Measurements from ENCODE around the gene TFCP2. TPM values are rescaled to one million over a fixed set of nuclear protein-coding genes. Genes with fewer than 3 reads are reported as not detected.

Gene TFCP2
- total RNA-seq, 6 experiments from 2014 or later, result 6.3 to 9.4 (median 7.3) TPM

DNA sequence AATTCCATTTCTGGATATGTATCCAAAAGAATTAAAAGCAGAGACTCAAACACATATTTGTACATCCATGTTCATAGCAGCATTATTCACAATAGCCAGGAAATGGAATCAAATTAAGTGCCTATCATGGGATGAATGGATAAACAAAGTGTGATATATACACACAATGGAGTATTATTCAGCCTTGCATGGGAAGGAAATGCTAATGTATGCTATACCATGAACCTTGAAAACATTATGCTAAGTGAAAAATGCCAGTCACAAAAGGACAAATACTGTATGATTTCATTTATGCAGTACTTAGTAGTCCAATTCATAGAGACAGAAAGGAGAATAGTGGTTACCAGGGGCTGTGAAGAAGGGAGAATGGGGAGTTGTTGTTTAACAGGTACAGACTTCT, 57.4 kb downstream of the TFCP2 start:
- no peak overlapping the region for H3K4me3 ChIP-seq
- peaks cover 0 to 13% (median 4%) of the 10 kb centered on the region in 4 donors for H3K36me3 ChIP-seq
- H3K27me3 ChIP-seq, result no peaks in the 10 kb centered on the region
- DNase-seq (no peak), ATAC-seq (no peak)
- intact Hi-C loops (cut with DNase I), result no loop called here
- TF ChIP-seq CTCF (IDR thresholded peaks at IDR 0.05), result no peak
- TF ChIP-seq POLR2A (IDR thresholded peaks at IDR 0.05), result no peak
- no peaks in the 10 kb centered on the region for H3K4me1 ChIP-seq
- no peak overlapping the region for H3K27ac ChIP-seq
- H3K9me3 ChIP-seq, result no peaks in the 10 kb centered on the region

GRCh38 chr12:51108136-51108535, 64.8 kb downstream of the TFCP2 start:
- TF ChIP-seq CTCF (IDR thresholded peaks at IDR 0.05), result no peak
- TF ChIP-seq POLR2A (IDR thresholded peaks at IDR 0.05), result no peak

GRCh38 chr12:51103977-51104376, 69.0 kb downstream of the TFCP2 start:
- no peak overlapping the region for H3K27ac ChIP-seq
- ATAC-seq (no peak), DNase-seq (no peak)
- H3K27me3 ChIP-seq, result no peaks in the 10 kb centered on the region
- H3K36me3 ChIP-seq, result peaks cover 0 to 88% (median 24%) of the 10 kb centered on the region in 4 donors
- H3K9me3 ChIP-seq, result no peaks in the 10 kb centered on the region
- H3K4me1 ChIP-seq, result no peaks in the 10 kb centered on the region
- intact Hi-C loops (cut with DNase I), result no loop called here
- no peak for TF ChIP-seq POLR2A (IDR thresholded peaks at IDR 0.05)
- no peak for TF ChIP-seq CTCF (IDR thresholded peaks at IDR 0.05)
- no peak overlapping the region for H3K4me3 ChIP-seq

More at GRCh38 chr12:51108136-51108535, 64.8 kb downstream of the TFCP2 start:
- no peaks in the 10 kb centered on the region for H3K27me3 ChIP-seq
- H3K27ac ChIP-seq, result no peak overlapping the region
- WGBS (ENCODE audit: insufficient coverage, low coverage, low lambda C conversion rate, missing lambda C conversion rate), result 73% methylated on average over 4 of the region's 4 CpGs
- intact Hi-C loops (cut with DNase I), result no loop called here
- no peaks in the 10 kb centered on the region for H3K4me1 ChIP-seq
- ATAC-seq (no peak), DNase-seq (no peak)
- no peaks in the 10 kb centered on the region for H3K9me3 ChIP-seq
- peaks cover 0 to 62% (median 22%) of the 10 kb centered on the region in 4 donors for H3K36me3 ChIP-seq
- H3K4me3 ChIP-seq, result no peak overlapping the region

GRCh38 chr12:51098611-51099010, 74.3 kb downstream of the TFCP2 start:
- 100% methylated on average over 1 of the region's 1 CpG for WGBS (ENCODE audit: insufficient coverage, low coverage, low lambda C conversion rate, missing lambda C conversion rate)
- TF ChIP-seq CTCF (IDR thresholded peaks at IDR 0.05), result no peak
- TF ChIP-seq POLR2A (IDR thresholded peaks at IDR 0.05), result no peak
- intact Hi-C loops (cut with DNase I), result no loop called here

DNA sequence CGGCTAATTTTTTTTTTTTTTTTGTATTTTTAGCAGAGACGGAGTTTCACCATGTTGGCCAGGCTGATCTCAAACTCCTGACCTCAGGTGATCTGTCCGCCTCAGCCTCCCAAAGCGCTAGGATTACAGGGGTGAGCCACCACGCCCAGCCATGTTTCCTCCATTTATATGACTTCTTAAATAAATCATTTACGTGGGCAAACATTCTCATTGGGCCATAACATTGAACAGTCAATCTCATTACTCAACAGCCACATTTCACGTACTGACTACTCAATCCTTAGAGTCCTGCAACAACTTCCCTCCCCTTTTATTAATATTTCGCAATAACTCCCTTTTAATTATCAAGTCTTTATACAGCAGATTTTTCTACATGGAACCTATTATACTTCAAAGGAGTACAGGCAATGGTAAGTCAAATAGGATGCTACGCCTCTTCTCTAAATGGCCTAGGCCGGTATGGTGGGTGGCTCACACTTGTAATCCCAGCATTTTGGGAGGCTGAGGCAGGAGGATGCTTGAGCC, 82.2 kb downstream of the TFCP2 start:
- H3K9me3 ChIP-seq, result no peaks in the 10 kb centered on the region
- no peak overlapping the region for H3K4me3 ChIP-seq
- 97% methylated on average over 10 of the region's 10 CpGs for whole genome bisulfite sequencing (ENCODE audit: insufficient coverage, low coverage, low lambda C conversion rate, missing lambda C conversion rate)
- H3K27ac ChIP-seq, result no peak overlapping the region
- H3K4me1 ChIP-seq, result no peaks in the 10 kb centered on the region
- intact Hi-C loops (cut with DNase I), result no loop called here
- no peak for DNase-seq
- H3K27me3 ChIP-seq, result no peaks in the 10 kb centered on the region
- peaks cover 0 to 19% (median 8%) of the 10 kb centered on the region in 4 donors for H3K36me3 ChIP-seq
- no peak for TF ChIP-seq POLR2A (IDR thresholded peaks at IDR 0.05)
- TF ChIP-seq CTCF (IDR thresholded peaks at IDR 0.05), result no peak
- ATAC-seq, result no peak

More at GRCh38 chr12:51098611-51099010, 74.3 kb downstream of the TFCP2 start:
- Histone ChIP-seq H3K4me1 (no peaks in the 10 kb centered on the region), H3K4me3 (no peak overlapping the region), H3K36me3 (peaks cover 0 to 85% (median 21%) of the 10 kb centered on the region in 4 donors), H3K27me3 (no peaks in the 10 kb centered on the region), H3K9me3 (no peaks in the 10 kb centered on the region), H3K27ac (no peak overlapping the region)
- ATAC-seq, result no peak
- no peak for DNase-seq

Data from right lobe of liver (tissue), 6 donors.